ENCODE results near the gene ADAM12. TPM values are rescaled to one million over a fixed set of nuclear protein-coding genes. Genes with fewer than 3 reads are reported as not detected.
A peak's percentile ranks its signal among the peaks of the same experiment; 100 is the strongest.

ADAM12 gene
- total RNA-seq, result 3.7 TPM

DNA sequence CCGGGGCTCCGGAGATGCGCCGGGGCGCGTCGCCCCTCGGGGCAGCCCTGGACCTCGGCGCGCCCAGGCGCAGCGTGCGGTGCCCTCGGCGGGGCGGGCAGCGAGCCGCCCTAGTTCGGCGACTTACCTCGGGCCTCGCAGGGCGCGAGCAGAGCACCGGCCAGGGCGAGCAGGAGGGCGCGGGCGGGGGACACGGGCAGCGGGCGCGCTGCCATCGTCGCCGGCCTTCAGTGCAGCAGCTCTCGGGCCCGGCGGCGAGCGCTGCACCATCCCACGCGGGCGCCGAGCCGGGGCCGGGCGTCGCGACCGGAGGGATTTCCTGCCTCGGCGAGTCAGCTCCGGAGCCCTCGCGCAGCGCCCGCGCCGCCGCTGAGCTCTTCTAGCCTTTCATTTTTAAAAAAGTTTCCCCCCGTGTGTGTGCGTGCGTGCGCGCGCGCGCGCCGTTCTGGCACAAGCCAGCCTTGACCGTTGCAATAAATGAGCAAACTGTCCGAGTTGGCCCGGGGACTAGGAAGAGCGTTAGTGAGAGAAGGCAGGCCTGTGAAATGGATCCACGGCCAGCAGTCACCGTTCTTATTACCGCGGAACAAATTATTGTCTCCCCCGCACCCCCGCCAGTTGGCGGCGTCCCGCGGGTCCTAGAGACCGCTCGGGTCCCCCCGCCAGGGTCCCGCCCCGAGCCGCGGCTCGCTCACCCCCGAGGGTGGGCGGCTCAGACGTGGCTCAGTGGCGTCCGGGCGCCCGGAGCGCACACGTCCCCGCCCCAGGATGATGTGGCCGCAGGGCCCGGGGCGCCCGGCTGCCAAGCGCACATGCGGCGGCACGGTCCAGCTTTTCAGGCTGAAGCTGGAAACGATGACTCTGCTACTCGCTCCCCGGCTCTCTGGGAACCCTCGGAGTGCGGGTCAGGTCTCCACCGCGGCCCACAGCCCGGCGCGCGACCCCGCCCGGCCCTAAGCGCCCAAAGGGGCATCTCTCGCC, at the start of gene ADAM12:
Gene ADAM12, minus strand, starts transcription at position 547 of the 981 bp plus-strand sequence. Its CDS starts 332 bp downstream, at position 215.
- Histone ChIP-seq H3K4me1 (peaks cover 6% of the 10 kb centered on the region), H3K36me3 (no peaks in the 10 kb centered on the region), H3K9me3 (no peaks in the 10 kb centered on the region), H3K27me3 (no peaks in the 10 kb centered on the region), H3K27ac (no peak within 1 kb of the TSS), H3K4me3 (peak within 1 kb of the TSS; percentile 45 to 54)
- intact Hi-C loops (cut with DNase I), result loop anchor here (5.0 kb wide), 1 partner anchor 396 kb away; no protein-coding TSS in a partner anchor
- no peak for TF ChIP-seq POLR2A (IDR thresholded peaks at IDR 0.05)
- TF ChIP-seq, protein P1, sequence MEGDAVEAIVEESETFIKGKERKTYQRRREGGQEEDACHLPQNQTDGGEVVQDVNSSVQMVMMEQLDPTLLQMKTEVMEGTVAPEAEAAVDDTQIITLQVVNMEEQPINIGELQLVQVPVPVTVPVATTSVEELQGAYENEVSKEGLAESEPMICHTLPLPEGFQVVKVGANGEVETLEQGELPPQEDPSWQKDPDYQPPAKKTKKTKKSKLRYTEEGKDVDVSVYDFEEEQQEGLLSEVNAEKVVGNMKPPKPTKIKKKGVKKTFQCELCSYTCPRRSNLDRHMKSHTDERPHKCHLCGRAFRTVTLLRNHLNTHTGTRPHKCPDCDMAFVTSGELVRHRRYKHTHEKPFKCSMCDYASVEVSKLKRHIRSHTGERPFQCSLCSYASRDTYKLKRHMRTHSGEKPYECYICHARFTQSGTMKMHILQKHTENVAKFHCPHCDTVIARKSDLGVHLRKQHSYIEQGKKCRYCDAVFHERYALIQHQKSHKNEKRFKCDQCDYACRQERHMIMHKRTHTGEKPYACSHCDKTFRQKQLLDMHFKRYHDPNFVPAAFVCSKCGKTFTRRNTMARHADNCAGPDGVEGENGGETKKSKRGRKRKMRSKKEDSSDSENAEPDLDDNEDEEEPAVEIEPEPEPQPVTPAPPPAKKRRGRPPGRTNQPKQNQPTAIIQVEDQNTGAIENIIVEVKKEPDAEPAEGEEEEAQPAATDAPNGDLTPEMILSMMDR (IDR thresholded peaks at IDR 0.05), result no peak
- TF ChIP-seq POLR2AphosphoS5 (IDR thresholded peaks at IDR 0.05; ENCODE audit: insufficient read depth in 1 of 2, low read depth in 1 of 2), result no peak
- DNase-seq (ENCODE audit: extremely low spot score in 2 of 2), result no peak

GRCh38 chr10:126437635-126438406, 49.5 kb upstream of the ADAM12 start:
- Histone ChIP-seq H3K4me3 (no peak overlapping the region), H3K27me3 (no peaks in the 10 kb centered on the region), H3K9me3 (no peaks in the 10 kb centered on the region), H3K27ac (no peak overlapping the region), H3K4me1 (no peaks in the 10 kb centered on the region), H3K36me3 (no peaks in the 10 kb centered on the region)
- no peak for DNase-seq (ENCODE audit: extremely low spot score in 2 of 2)
- intact Hi-C loops (cut with DNase I), result no loop called here
- no peak for TF ChIP-seq POLR2AphosphoS5 (IDR thresholded peaks at IDR 0.05; ENCODE audit: insufficient read depth in 1 of 2, low read depth in 1 of 2)
- TF ChIP-seq, protein P1 (IDR thresholded peaks at IDR 0.05), result no peak
- TF ChIP-seq POLR2A (IDR thresholded peaks at IDR 0.05), result no peak

GRCh38 chr10:126434235-126434634, 46.0 kb upstream of the ADAM12 start:
- H3K27me3 ChIP-seq, result no peaks in the 10 kb centered on the region
- no peaks in the 10 kb centered on the region for H3K4me1 ChIP-seq
- H3K9me3 ChIP-seq, result no peaks in the 10 kb centered on the region
- no peaks in the 10 kb centered on the region for H3K36me3 ChIP-seq
- no peak for DNase-seq (ENCODE audit: extremely low spot score in 2 of 2)
- intact Hi-C loops (cut with DNase I), result no loop called here
- no peak overlapping the region for H3K4me3 ChIP-seq
- no peak overlapping the region for H3K27ac ChIP-seq
- no peak for TF ChIP-seq POLR2AphosphoS5 (IDR thresholded peaks at IDR 0.05; ENCODE audit: insufficient read depth in 1 of 2, low read depth in 1 of 2)
- TF ChIP-seq POLR2A (IDR thresholded peaks at IDR 0.05), result no peak
- TF ChIP-seq, protein P1 (IDR thresholded peaks at IDR 0.05), result no peak

DNA sequence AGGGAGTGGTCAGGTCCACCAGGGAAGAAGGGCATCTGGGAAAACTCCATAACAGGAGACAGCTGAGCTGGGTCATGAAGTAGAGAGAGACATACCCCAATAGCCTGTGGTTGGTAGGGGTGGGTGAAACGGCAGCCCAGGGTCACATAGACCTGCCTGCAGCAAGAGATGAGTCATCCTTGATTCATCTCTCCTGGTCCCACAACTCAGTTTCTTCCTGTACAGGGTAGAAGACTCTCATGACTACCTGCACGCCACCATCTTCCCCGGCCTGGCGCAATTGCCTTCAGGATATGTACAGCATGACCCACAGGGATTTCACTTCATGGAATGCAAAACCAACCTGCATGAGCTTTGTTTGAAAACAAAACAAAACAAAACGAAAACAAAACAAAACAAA, 45.1 kb upstream of the ADAM12 start:
- Histone ChIP-seq H3K27me3 (no peaks in the 10 kb centered on the region), H3K4me3 (no peak overlapping the region), H3K36me3 (no peaks in the 10 kb centered on the region), H3K27ac (no peak overlapping the region), H3K9me3 (no peaks in the 10 kb centered on the region), H3K4me1 (no peaks in the 10 kb centered on the region)
- TF ChIP-seq, protein P1 (IDR thresholded peaks at IDR 0.05), result no peak
- no peak for TF ChIP-seq POLR2A (IDR thresholded peaks at IDR 0.05)
- TF ChIP-seq POLR2AphosphoS5 (IDR thresholded peaks at IDR 0.05; ENCODE audit: insufficient read depth in 1 of 2, low read depth in 1 of 2), result no peak
- no peak for DNase-seq (ENCODE audit: extremely low spot score in 2 of 2)
- intact Hi-C loops (cut with DNase I), result no loop called here
